HepG2 (cell line): ENCODE data around the gene CCDC117. TPM values are rescaled to one million over a fixed set of nuclear protein-coding genes. Genes with fewer than 3 reads are reported as not detected.

Source experiments
- BRCA1 ChIP-seq: sonication (generic); formaldehyde crosslinking; IDR thresholded peaks from 2 replicates; pipeline ENCODE4 v1.4.0; 2020; ENCODE audit warnings: missing genetic modification reagents
- CCAR2 ChIP-seq: fragments of 200-400 bp; formaldehyde crosslinking; optimal IDR thresholded peaks from 2 replicates; pipeline ENCODE3; 2018; ENCODE audit warnings: low read depth, mild to moderate bottlenecking, low read length, moderate library complexity
- HNRNPK ChIP-seq: fragments of 200-400 bp; formaldehyde crosslinking; IDR thresholded peaks from 2 replicates; pipeline ENCODE4 v1.6.1; 2018; ENCODE audit warnings: low read length, low read depth, moderate library complexity, mild to moderate bottlenecking; ENCODE audit not compliant: poor library complexity, severe bottlenecking
- IRF2 ChIP-seq: IDR thresholded peaks from 2 replicates; pipeline ENCODE4 v1.6.1; 2018; ENCODE audit warnings: missing genetic modification reagents, missing compliant biosample characterization
- JUND ChIP-seq: sonication (generic); formaldehyde crosslinking; IDR thresholded peaks from 2 replicates; pipeline ENCODE4 v1.8.0; 2022; ENCODE audit warnings: mild to moderate bottlenecking, missing genetic modification reagents
- KLF9 ChIP-seq: IDR thresholded peaks from 2 replicates; pipeline ENCODE4 v1.6.1; 2016; ENCODE audit warnings: low read depth
- MATR3 ChIP-seq: sonication (generic); formaldehyde crosslinking; IDR thresholded peaks from 2 replicates; pipeline ENCODE4 v1.4.0; 2020; ENCODE audit warnings: missing genetic modification reagents
- MIER2 ChIP-seq: IDR thresholded peaks from 2 replicates; pipeline ENCODE4 v1.6.1; 2016; ENCODE audit warnings: missing biosample characterization, missing genetic modification reagents
- NPAS2 ChIP-seq: sonication (generic); formaldehyde crosslinking; IDR thresholded peaks from 2 replicates; pipeline ENCODE4 v1.8.0; 2022; ENCODE audit warnings: mild to moderate bottlenecking, missing genetic modification reagents, borderline replicate concordance
- NR2F6 ChIP-seq, 2 experiments: IDR thresholded peaks; 2 replicates each; pipeline ENCODE4 v1.6.1; 2016; ENCODE audit warnings: antibody characterized with exemption in 1 of 2, mild to moderate bottlenecking in 1 of 2
- SNRNP70 ChIP-seq: fragments of 200-400 bp; formaldehyde crosslinking; IDR thresholded peaks from 2 replicates; pipeline ENCODE4 v1.6.1; 2017; ENCODE audit warnings: mild to moderate bottlenecking, low read depth, low read length, moderate library complexity
- ZC3H13 ChIP-seq: sonication (generic); formaldehyde crosslinking; IDR thresholded peaks from 2 replicates; pipeline ENCODE4 v1.8.1; 2023; ENCODE audit warnings: mild to moderate bottlenecking, missing genetic modification reagents, moderate library complexity
- ZFP36L2 ChIP-seq: sonication (generic); formaldehyde crosslinking; IDR thresholded peaks from 2 replicates; pipeline ENCODE4 v1.4.0; 2020; ENCODE audit warnings: missing genetic modification reagents
- ZNF12 ChIP-seq: sonication (generic); formaldehyde crosslinking; IDR thresholded peaks from 2 replicates; pipeline ENCODE4 v1.5.0; 2020; ENCODE audit warnings: missing genetic modification reagents
- ZNF468 ChIP-seq: sonication (generic); formaldehyde crosslinking; IDR thresholded peaks from 2 replicates; pipeline ENCODE4 v1.8.0; 2022; ENCODE audit warnings: mild to moderate bottlenecking, moderate library complexity, missing genetic modification reagents
- ZNF501 ChIP-seq: sonication (generic); formaldehyde crosslinking; IDR thresholded peaks from 2 replicates; pipeline ENCODE4 v1.5.1; 2020; ENCODE audit warnings: mild to moderate bottlenecking, moderate library complexity, missing genetic modification reagents
- ZNF724P ChIP-seq: sonication (generic); formaldehyde crosslinking; IDR thresholded peaks from 2 replicates; pipeline ENCODE4 v1.8.0; 2022; ENCODE audit warnings: missing genetic modification reagents, borderline replicate concordance
- ZNF883 ChIP-seq: sonication (generic); formaldehyde crosslinking; IDR thresholded peaks from 2 replicates; pipeline ENCODE4 v1.5.1; 2020; ENCODE audit warnings: mild to moderate bottlenecking, missing genetic modification reagents; ENCODE audit errors: not compliant biosample characterization
- ZNF891 ChIP-seq: sonication (generic); formaldehyde crosslinking; IDR thresholded peaks from 2 replicates; pipeline ENCODE4 v1.5.0; 2020; ENCODE audit warnings: mild to moderate bottlenecking, missing genetic modification reagents
- polyA plus RNA-seq, 8 experiments: library from polyadenylated mRNA; depleted of rRNA in 3 of 8; stranded (reverse) in 7 of 8; unstranded in 1 of 8; fragments of >200 nt; fragmentation: Illumina TruSeq in 4 of 8; extraction: Trizol in 4 of 8; gene quantifications; 2 replicates each; pipeline versions ENCODE4 v1.2.1 to v1.2.3, GENCODE V29; 2011 to 2016; ENCODE audit warnings: low read depth in 4 of 8, missing spikeins in 1 of 8, mixed read lengths in 1 of 8; ENCODE audit not compliant: insufficient read depth in 1 of 8
- total RNA-seq, 5 experiments: library from RNA; depleted of rRNA; stranded (reverse); fragments of >200 nt; fragmentation: Illumina TruSeq; extraction: Trizol; gene quantifications; 2 replicates each; pipeline ENCODE4 v1.2.3, GENCODE V29; 2016; ENCODE audit warnings: low read depth in 1 of 5
- TF ChIP-seq, protein P1 (sequence below): IDR thresholded peaks from 2 replicates; pipeline ENCODE4 v1.6.1; 2016; ENCODE audit warnings: mild to moderate bottlenecking
- TF ChIP-seq, protein P2 (sequence below): sonication (generic); formaldehyde crosslinking; IDR thresholded peaks from 2 replicates; pipeline ENCODE4 v1.4.0; 2020; ENCODE audit warnings: mild to moderate bottlenecking, missing genetic modification reagents
- TF ChIP-seq, protein P3 (sequence below): IDR thresholded peaks from 2 replicates; pipeline ENCODE4 v1.6.1; 2018; ENCODE audit warnings: missing genetic modification reagents, mild to moderate bottlenecking, missing compliant biosample characterization
- TF ChIP-seq, protein P4 (sequence below): sonication (generic); formaldehyde crosslinking; IDR thresholded peaks from 2 replicates; pipeline ENCODE4 v1.4.0; 2020; ENCODE audit warnings: missing genetic modification reagents

Gene CCDC117
- total and polyA plus RNA-seq, 2 of the 13 experiments (the other 11 are each of a cell fraction or from before 2014, with no cell fraction given): 12.6 to 34.2 TPM

DNA sequence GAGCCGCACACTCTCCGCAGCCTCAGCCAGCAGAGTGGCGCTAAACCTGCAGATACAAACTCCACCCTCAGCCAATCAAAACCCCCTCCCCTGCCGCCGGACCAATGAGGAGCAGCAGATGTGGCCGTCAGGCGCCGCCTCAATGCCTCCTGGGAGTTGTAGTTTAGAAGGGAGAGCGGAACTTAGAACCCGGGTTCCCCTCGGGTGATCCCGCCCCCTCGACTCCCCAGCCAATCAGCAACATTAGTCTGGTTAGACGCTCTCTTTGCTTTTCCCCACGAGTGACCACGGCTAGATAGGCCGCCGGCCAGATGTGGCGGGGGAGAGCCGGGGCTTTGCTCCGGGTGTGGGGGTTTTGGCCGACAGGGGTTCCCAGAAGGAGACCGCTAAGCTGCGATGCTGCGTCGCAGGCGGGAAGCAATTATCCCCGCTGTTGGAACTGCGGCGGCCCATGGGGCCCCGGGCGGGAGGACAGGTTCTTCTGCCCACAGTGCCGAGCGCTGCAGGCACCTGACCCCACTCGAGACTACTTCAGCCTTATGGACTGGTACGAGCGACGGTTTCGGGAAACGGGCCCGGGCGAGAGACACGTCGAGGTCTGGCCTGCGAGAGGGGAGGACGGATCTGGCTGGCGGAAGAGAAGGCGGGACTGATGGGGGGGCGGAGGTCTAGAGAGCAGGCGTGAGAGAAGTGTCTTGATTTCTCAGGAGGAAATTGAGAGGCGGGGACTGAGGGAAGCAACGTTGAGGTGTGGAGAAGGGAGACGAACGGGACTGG is 30.5 kb upstream of the CCDC117 start, which contains the start of the genes CHEK2 and HSCB (continued):
- TF ChIP-seq KLF9 (CRISPR knock-in tag): 0 out of 2 replicates have a peak, but pooled peaks have one; percentile 18
- 0 out of 2 replicates have a peak, but pooled peaks have one; percentile 47 for TF ChIP-seq NPAS2 (CRISPR knock-in tag)
- TF ChIP-seq, protein P1, sequence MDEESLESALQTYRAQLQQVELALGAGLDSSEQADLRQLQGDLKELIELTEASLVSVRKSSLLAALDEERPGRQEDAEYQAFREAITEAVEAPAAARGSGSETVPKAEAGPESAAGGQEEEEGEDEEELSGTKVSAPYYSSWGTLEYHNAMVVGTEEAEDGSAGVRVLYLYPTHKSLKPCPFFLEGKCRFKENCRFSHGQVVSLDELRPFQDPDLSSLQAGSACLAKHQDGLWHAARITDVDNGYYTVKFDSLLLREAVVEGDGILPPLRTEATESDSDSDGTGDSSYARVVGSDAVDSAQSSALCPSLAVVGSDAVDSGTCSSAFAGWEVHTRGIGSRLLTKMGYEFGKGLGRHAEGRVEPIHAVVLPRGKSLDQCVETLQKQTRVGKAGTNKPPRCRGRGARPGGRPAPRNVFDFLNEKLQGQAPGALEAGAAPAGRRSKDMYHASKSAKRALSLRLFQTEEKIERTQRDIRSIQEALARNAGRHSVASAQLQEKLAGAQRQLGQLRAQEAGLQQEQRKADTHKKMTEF (CRISPR knock-in tag): peak; percentile 65
- no peak for TF ChIP-seq ZFP36L2 (CRISPR knock-in tag)
- TF ChIP-seq, protein P2, sequence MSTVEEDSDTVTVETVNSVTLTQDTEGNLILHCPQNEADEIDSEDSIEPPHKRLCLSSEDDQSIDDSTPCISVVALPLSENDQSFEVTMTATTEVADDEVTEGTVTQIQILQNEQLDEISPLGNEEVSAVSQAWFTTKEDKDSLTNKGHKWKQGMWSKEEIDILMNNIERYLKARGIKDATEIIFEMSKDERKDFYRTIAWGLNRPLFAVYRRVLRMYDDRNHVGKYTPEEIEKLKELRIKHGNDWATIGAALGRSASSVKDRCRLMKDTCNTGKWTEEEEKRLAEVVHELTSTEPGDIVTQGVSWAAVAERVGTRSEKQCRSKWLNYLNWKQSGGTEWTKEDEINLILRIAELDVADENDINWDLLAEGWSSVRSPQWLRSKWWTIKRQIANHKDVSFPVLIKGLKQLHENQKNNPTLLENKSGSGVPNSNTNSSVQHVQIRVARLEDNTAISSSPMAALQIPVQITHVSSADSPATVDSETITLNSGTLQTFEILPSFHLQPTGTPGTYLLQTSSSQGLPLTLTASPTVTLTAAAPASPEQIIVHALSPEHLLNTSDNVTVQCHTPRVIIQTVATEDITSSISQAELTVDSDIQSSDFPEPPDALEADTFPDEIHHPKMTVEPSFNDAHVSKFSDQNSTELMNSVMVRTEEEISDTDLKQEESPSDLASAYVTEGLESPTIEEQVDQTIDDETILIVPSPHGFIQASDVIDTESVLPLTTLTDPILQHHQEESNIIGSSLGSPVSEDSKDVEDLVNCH (CRISPR knock-in tag): 0 out of 2 replicates have a peak, but pooled peaks have one; percentile 70
- TF ChIP-seq ZNF883 (CRISPR knock-in tag): peak; percentile 87
- TF ChIP-seq ZNF12 (CRISPR knock-in tag): 0 out of 2 replicates have a peak, but pooled peaks have one; percentile 12
- 0 out of 2 replicates have a peak, but pooled peaks have one; percentile 3 for TF ChIP-seq BRCA1 (CRISPR knock-in tag)
- no peak for TF ChIP-seq NR2F6 (IDR thresholded peaks at IDR 0.05)
- no peak for TF ChIP-seq NR2F6 (CRISPR knock-in tag; IDR thresholded peaks at IDR 0.05)
- TF ChIP-seq ZC3H13 (CRISPR knock-in tag): 0 out of 2 replicates have a peak, but pooled peaks have one; percentile 63
- peak; percentile 96 for TF ChIP-seq ZNF501 (CRISPR knock-in tag)
- no peak for TF ChIP-seq MATR3 (CRISPR knock-in tag)
- no peak for TF ChIP-seq SNRNP70
- TF ChIP-seq, protein P3, sequence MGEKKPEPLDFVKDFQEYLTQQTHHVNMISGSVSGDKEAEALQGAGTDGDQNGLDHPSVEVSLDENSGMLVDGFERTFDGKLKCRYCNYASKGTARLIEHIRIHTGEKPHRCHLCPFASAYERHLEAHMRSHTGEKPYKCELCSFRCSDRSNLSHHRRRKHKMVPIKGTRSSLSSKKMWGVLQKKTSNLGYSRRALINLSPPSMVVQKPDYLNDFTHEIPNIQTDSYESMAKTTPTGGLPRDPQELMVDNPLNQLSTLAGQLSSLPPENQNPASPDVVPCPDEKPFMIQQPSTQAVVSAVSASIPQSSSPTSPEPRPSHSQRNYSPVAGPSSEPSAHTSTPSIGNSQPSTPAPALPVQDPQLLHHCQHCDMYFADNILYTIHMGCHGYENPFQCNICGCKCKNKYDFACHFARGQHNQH (CRISPR knock-in tag): peak; percentile 24; the same call in 1 of the 2 replicates
- TF ChIP-seq ZNF468 (CRISPR knock-in tag): no peak
- TF ChIP-seq, protein P4, sequence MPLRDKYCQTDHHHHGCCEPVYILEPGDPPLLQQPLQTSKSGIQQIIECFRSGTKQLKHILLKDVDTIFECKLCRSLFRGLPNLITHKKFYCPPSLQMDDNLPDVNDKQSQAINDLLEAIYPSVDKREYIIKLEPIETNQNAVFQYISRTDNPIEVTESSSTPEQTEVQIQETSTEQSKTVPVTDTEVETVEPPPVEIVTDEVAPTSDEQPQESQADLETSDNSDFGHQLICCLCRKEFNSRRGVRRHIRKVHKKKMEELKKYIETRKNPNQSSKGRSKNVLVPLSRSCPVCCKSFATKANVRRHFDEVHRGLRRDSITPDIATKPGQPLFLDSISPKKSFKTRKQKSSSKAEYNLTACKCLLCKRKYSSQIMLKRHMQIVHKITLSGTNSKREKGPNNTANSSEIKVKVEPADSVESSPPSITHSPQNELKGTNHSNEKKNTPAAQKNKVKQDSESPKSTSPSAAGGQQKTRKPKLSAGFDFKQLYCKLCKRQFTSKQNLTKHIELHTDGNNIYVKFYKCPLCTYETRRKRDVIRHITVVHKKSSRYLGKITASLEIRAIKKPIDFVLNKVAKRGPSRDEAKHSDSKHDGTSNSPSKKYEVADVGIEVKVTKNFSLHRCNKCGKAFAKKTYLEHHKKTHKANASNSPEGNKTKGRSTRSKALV (CRISPR knock-in tag): 0 out of 2 replicates have a peak, but pooled peaks have one; percentile 24
- TF ChIP-seq HNRNPK: no peak
- TF ChIP-seq ZNF724P (CRISPR knock-in tag): 0 out of 2 replicates have a peak, but pooled peaks have one; percentile 56
- TF ChIP-seq MIER2: no peak
- TF ChIP-seq ZNF891: peak; percentile 57
- 0 out of 2 replicates have a peak, but pooled peaks have one; percentile 84 for TF ChIP-seq JUND (CRISPR knock-in tag)
- TF ChIP-seq CCAR2: no peak
- peak; percentile 71 for TF ChIP-seq IRF2 (CRISPR knock-in tag)
